ENCODE results near the gene MBP.
A peak's percentile ranks its signal among the peaks of the same experiment; 100 is the strongest.

Gene MBP

GRCh38 chr18:77065221-77065981 is 67.2 kb downstream of the MBP start:
- Histone ChIP-seq H3K4me3 (ENCODE audit: control insufficient read depth in 1 of 7, extremely low read depth in 1 of 7, insufficient read depth in 4 of 7, low read depth in 2 of 7, low read length in 6 of 7) (peak overlapping the region in 2 of 7 experiments; percentile 9 to 42), H3K27me3 (replicated peaks in 2 of 5; ENCODE audit: control insufficient read depth in 4 of 5, insufficient read depth in 5 of 5, low read length in 4 of 5) (no peaks in the 10 kb centered on the region), H3K4me1 (ENCODE audit: control extremely low read depth in 1 of 4, control insufficient read depth in 4 of 4, insufficient read depth in 4 of 4, low read length in 3 of 4) (peaks cover 61 to 99% (median 92%) of the 10 kb centered on the region in 4 experiments), H3K36me3 (ENCODE audit: control insufficient read depth in 4 of 4, insufficient read depth in 4 of 4, low read length in 3 of 4) (peaks cover 0 to 50% (median 7%) of the 10 kb centered on the region in 4 experiments), H3K9me3 (ENCODE audit: control extremely low read depth in 1 of 5, control insufficient read depth in 4 of 5, insufficient read depth in 2 of 5, low read depth in 1 of 5, low read length in 4 of 5) (no peaks in the 10 kb centered on the region), H3K27ac (ENCODE audit: insufficient read depth in 1 of 2, low read depth in 1 of 2, low read length in 2 of 2, poor library complexity in 1 of 2, severe bottlenecking in 2 of 2) (peak overlapping the region; percentile 87 to 95)
- peak; percentile 91 to 97 (median 96) for DNase-seq
- 32% methylated on average over 7 of the region's 13 CpGs for WGBS (ENCODE audit: insufficient coverage)
- ChIA-PET POLR2A (interaction anchor here (0.6 to 1.9 kb wide), 4 partner anchors 9 to 127 kb away, joined by 3 to 11 read pairs (median 3); no protein-coding TSS in a partner anchor), CTCF (interaction anchor here (1.0 to 10.2 kb wide), 12 partner anchors 10 to 146 kb away, joined by 3 to 90 read pairs (median 6); no protein-coding TSS in a partner anchor)

- POLR2A ChIA-PET, result interaction anchor here (1.7 to 2.1 kb wide), 3 partner anchors 11 to 51 kb away, joined by 4 to 10 read pairs (median 7); no protein-coding TSS in a partner anchor
- WGBS (ENCODE audit: insufficient coverage), result 10% methylated on average over 2 of the region's 7 CpGs
- H3K9me3 ChIP-seq (ENCODE audit: control extremely low read depth in 1 of 5, control insufficient read depth in 4 of 5, insufficient read depth in 2 of 5, low read depth in 1 of 5, low read length in 4 of 5), result no peaks in the 10 kb centered on the region
- peak; percentile 65 to 90 (median 89) for DNase-seq
- H3K4me3 ChIP-seq (ENCODE audit: control insufficient read depth in 1 of 7, extremely low read depth in 1 of 7, insufficient read depth in 4 of 7, low read depth in 2 of 7, low read length in 6 of 7), result peak overlapping the region in 3 of 7 experiments; percentile 6 to 30 (median 13)
- peaks cover 0 to 50% (median 7%) of the 10 kb centered on the region in 4 experiments for H3K36me3 ChIP-seq (ENCODE audit: control insufficient read depth in 4 of 4, insufficient read depth in 4 of 4, low read length in 3 of 4)
- CTCF ChIA-PET, result interaction anchor here (0.7 to 3.5 kb wide), 15 partner anchors 9 to 239 kb away, joined by 3 to 27 read pairs (median 4); partner anchors contain the start of gene MBP
- H3K4me1 ChIP-seq (ENCODE audit: control extremely low read depth in 1 of 4, control insufficient read depth in 4 of 4, insufficient read depth in 4 of 4, low read length in 3 of 4), result peaks cover 51 to 91% (median 79%) of the 10 kb centered on the region in 4 experiments
- H3K27ac ChIP-seq (ENCODE audit: insufficient read depth in 1 of 2, low read depth in 1 of 2, low read length in 2 of 2, poor library complexity in 1 of 2, severe bottlenecking in 2 of 2), result peak overlapping the region; percentile 61 to 84
- no peaks in the 10 kb centered on the region for H3K27me3 ChIP-seq (replicated peaks in 2 of 5; ENCODE audit: control insufficient read depth in 4 of 5, insufficient read depth in 5 of 5, low read length in 4 of 5)
These were observed 69.3 kb downstream of the MBP start for GRCh38 chr18:77063260-77063659.

GRCh38 chr18:77062518-77063003 is 70.0 kb downstream of the MBP start:
- peak overlapping the region; percentile 61 to 84 for H3K27ac ChIP-seq (ENCODE audit: insufficient read depth in 1 of 2, low read depth in 1 of 2, low read length in 2 of 2, poor library complexity in 1 of 2, severe bottlenecking in 2 of 2)
- 71% methylated on average over 10 of the region's 12 CpGs for WGBS (ENCODE audit: insufficient coverage)
- DNase-seq, result peak in 2 of 3 donors; percentile 77 to 86

GRCh38 chr18:77061946-77062517 is 70.6 kb downstream of the MBP start:
- Histone ChIP-seq H3K9me3 (ENCODE audit: control extremely low read depth in 1 of 5, control insufficient read depth in 4 of 5, insufficient read depth in 2 of 5, low read depth in 1 of 5, low read length in 4 of 5) (no peaks in the 10 kb centered on the region), H3K27ac (ENCODE audit: insufficient read depth in 1 of 2, low read depth in 1 of 2, low read length in 2 of 2, poor library complexity in 1 of 2, severe bottlenecking in 2 of 2) (peak overlapping the region; percentile 61 to 84), H3K27me3 (replicated peaks in 2 of 5; ENCODE audit: control insufficient read depth in 4 of 5, insufficient read depth in 5 of 5, low read length in 4 of 5) (no peaks in the 10 kb centered on the region), H3K4me3 (ENCODE audit: control insufficient read depth in 1 of 7, extremely low read depth in 1 of 7, insufficient read depth in 4 of 7, low read depth in 2 of 7, low read length in 6 of 7) (peak overlapping the region in 1 of 7 experiments; percentile 25), H3K4me1 (ENCODE audit: control extremely low read depth in 1 of 4, control insufficient read depth in 4 of 4, insufficient read depth in 4 of 4, low read length in 3 of 4) (peaks cover 49 to 88% (median 75%) of the 10 kb centered on the region in 4 experiments), H3K36me3 (ENCODE audit: control insufficient read depth in 4 of 4, insufficient read depth in 4 of 4, low read length in 3 of 4) (peaks cover 0 to 50% (median 7%) of the 10 kb centered on the region in 4 experiments)
- CTCF ChIA-PET, result interaction anchor here (0.8 to 3.5 kb wide), 16 partner anchors 9 to 78 kb away, joined by 3 to 27 read pairs (median 5); partner anchors contain the start of gene MBP
- POLR2A ChIA-PET, result interaction anchor here (0.7 to 2.1 kb wide), 4 partner anchors 10 to 66 kb away, joined by 3 to 10 read pairs (median 6); no protein-coding TSS in a partner anchor
- DNase-seq, result peak; percentile 61 to 89 (median 84)
- 64% methylated on average over 13 of the region's 15 CpGs for WGBS (ENCODE audit: insufficient coverage)

More at GRCh38 chr18:77062518-77063003, 70.0 kb downstream of the MBP start:
- Histone ChIP-seq H3K4me1 (ENCODE audit: control extremely low read depth in 1 of 4, control insufficient read depth in 4 of 4, insufficient read depth in 4 of 4, low read length in 3 of 4) (peaks cover 47 to 88% (median 75%) of the 10 kb centered on the region in 4 experiments), H3K27me3 (replicated peaks in 2 of 5; ENCODE audit: control insufficient read depth in 4 of 5, insufficient read depth in 5 of 5, low read length in 4 of 5) (no peaks in the 10 kb centered on the region), H3K36me3 (ENCODE audit: control insufficient read depth in 4 of 4, insufficient read depth in 4 of 4, low read length in 3 of 4) (peaks cover 0 to 50% (median 7%) of the 10 kb centered on the region in 4 experiments), H3K4me3 (ENCODE audit: control insufficient read depth in 1 of 7, extremely low read depth in 1 of 7, insufficient read depth in 4 of 7, low read depth in 2 of 7, low read length in 6 of 7) (no peak overlapping the region), H3K9me3 (ENCODE audit: control extremely low read depth in 1 of 5, control insufficient read depth in 4 of 5, insufficient read depth in 2 of 5, low read depth in 1 of 5, low read length in 4 of 5) (no peaks in the 10 kb centered on the region)
- POLR2A ChIA-PET, result interaction anchor here (1.7 to 2.1 kb wide), 3 partner anchors 10 to 52 kb away, joined by 4 to 10 read pairs (median 7); no protein-coding TSS in a partner anchor
- CTCF ChIA-PET, result interaction anchor here (0.7 to 3.5 kb wide), 21 partner anchors 9 to 239 kb away, joined by 3 to 27 read pairs (median 4); partner anchors contain the start of gene MBP

- H3K27me3 ChIP-seq (replicated peaks in 2 of 5; ENCODE audit: control insufficient read depth in 4 of 5, insufficient read depth in 5 of 5, low read length in 4 of 5), result no peaks in the 10 kb centered on the region
- no peaks in the 10 kb centered on the region for H3K9me3 ChIP-seq (ENCODE audit: control extremely low read depth in 1 of 5, control insufficient read depth in 4 of 5, insufficient read depth in 2 of 5, low read depth in 1 of 5, low read length in 4 of 5)
- DNase-seq, result no peak
- POLR2A ChIA-PET, result interaction anchor here (0.7 to 2.1 kb wide), 3 partner anchors 46 to 67 kb away, joined by 3 to 10 read pairs (median 4); no protein-coding TSS in a partner anchor
- peaks cover 0 to 47% (median 7%) of the 10 kb centered on the region in 4 experiments for H3K36me3 ChIP-seq (ENCODE audit: control insufficient read depth in 4 of 4, insufficient read depth in 4 of 4, low read length in 3 of 4)
- peak overlapping the region; percentile 61 to 84 for H3K27ac ChIP-seq (ENCODE audit: insufficient read depth in 1 of 2, low read depth in 1 of 2, low read length in 2 of 2, poor library complexity in 1 of 2, severe bottlenecking in 2 of 2)
- 98% methylated on average over 5 of the region's 6 CpGs for WGBS (ENCODE audit: insufficient coverage)
- H3K4me3 ChIP-seq (ENCODE audit: control insufficient read depth in 1 of 7, extremely low read depth in 1 of 7, insufficient read depth in 4 of 7, low read depth in 2 of 7, low read length in 6 of 7), result no peak overlapping the region
- CTCF ChIA-PET, result interaction anchor here (0.7 to 3.5 kb wide), 15 partner anchors 9 to 79 kb away, joined by 3 to 27 read pairs (median 5); no protein-coding TSS in a partner anchor
- H3K4me1 ChIP-seq (ENCODE audit: control extremely low read depth in 1 of 4, control insufficient read depth in 4 of 4, insufficient read depth in 4 of 4, low read length in 3 of 4), result peaks cover 48 to 88% (median 75%) of the 10 kb centered on the region in 4 experiments
These were observed 71.2 kb downstream of the MBP start for GRCh38 chr18:77061281-77061945.

DNA sequence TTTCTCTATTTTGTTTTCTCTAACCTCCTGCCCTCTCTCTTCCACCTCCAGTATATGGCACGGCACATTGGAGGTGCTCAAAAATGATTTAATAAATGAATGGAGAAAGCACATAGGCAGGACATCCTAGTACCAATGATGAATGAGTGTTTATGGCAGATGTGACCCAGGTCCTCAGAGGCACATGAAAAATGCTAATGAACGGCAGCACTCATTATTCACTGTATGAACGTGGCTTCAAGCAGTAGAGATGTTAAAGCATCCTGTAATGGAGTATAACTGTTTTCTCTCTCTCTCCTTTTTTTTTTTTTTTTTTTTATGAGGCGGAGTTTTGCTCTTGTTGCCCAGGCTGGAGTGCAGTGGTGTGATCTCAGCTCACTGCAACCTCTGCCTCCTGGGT is 72.4 kb downstream of the MBP start:
- H3K27me3 ChIP-seq (replicated peaks in 2 of 5; ENCODE audit: control insufficient read depth in 4 of 5, insufficient read depth in 5 of 5, low read length in 4 of 5), result no peaks in the 10 kb centered on the region
- H3K9me3 ChIP-seq (ENCODE audit: control extremely low read depth in 1 of 5, control insufficient read depth in 4 of 5, insufficient read depth in 2 of 5, low read depth in 1 of 5, low read length in 4 of 5), result no peaks in the 10 kb centered on the region
- H3K4me3 ChIP-seq (ENCODE audit: control insufficient read depth in 1 of 7, extremely low read depth in 1 of 7, insufficient read depth in 4 of 7, low read depth in 2 of 7, low read length in 6 of 7), result no peak overlapping the region
- ChIA-PET CTCF (interaction anchor here (1.4 to 2.6 kb wide), 3 partner anchors 14 to 60 kb away, joined by 4 to 13 read pairs (median 6); no protein-coding TSS in a partner anchor), POLR2A (no interaction called here)
- no peak for DNase-seq
- H3K27ac ChIP-seq (ENCODE audit: insufficient read depth in 1 of 2, low read depth in 1 of 2, low read length in 2 of 2, poor library complexity in 1 of 2, severe bottlenecking in 2 of 2), result no peak overlapping the region
- H3K36me3 ChIP-seq (ENCODE audit: control insufficient read depth in 4 of 4, insufficient read depth in 4 of 4, low read length in 3 of 4), result peaks cover 0 to 45% (median 6%) of the 10 kb centered on the region in 4 experiments
- peaks cover 42 to 88% (median 76%) of the 10 kb centered on the region in 4 experiments for H3K4me1 ChIP-seq (ENCODE audit: control extremely low read depth in 1 of 4, control insufficient read depth in 4 of 4, insufficient read depth in 4 of 4, low read length in 3 of 4)
- 100% methylated on average over 1 of the region's 4 CpGs for WGBS (ENCODE audit: insufficient coverage)
